GM21723 (cell line): ENCODE results near the gene GALNT18.

Experiments used
- ATAC-seq: cut with Tn5 transposase; IDR thresholded peaks from one replicate; pipeline ENCODE4 v1.9.1; 2021; ENCODE audit warnings: mild to moderate bottlenecking, moderate library complexity; ENCODE audit not compliant: unreplicated experiment

The GALNT18 gene

DNA sequence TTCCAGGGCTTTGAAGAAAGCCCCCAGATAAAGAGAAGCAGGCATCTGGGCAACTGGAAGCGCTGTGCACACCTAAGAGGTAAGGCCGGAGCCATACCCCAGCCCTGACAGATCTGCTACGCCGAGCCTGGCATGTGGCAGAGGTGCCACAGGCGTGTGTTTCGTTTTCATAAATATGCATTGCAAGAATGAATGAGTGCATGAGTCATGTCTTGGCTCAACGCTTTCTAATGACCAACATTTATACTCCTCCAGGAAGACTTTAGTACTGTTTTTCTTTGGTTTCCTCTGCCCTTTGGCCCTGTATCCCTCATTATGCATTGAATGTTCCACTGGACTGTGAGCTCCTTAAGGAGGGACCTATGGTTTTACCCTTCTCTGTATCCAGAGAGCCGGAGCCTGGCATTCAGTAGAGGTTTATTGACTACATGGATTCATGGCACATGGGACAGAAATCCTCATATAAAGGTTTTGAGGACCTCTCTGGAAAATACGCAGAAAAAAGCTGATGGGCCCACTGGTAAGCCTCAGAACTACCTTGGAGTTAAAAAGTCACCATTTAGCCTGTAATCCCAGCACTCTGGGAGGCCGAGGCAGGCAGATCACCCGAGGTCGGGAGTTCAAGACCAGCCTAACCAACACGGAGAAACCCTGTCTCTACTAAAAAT, 229.9 kb downstream of the GALNT18 start:
- no peak for ATAC-seq

DNA sequence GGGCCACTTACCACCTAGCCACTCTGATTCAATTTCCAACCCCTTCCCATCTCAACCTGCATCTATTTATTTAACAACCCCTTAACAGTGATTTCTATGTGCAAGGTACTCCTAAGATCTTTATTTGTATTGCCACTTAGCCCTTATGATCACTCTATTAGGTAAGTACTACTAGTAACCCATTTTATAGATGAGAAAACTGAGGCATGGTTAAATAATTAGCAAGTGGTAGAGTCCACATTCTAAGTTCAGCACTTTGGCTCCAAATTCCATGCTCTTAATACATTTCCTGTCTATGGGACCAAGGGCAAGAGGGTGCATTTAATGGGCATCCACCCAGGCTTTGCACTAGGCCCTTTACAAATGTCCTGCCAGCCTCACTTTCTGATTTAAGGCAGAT, 230.6 kb downstream of the GALNT18 start:
- no peak for ATAC-seq

GRCh38 chr11:11390068-11390771, 231.6 kb downstream of the GALNT18 start:
- ATAC-seq = no peak

- ATAC-seq = no peak
These were observed 232.6 kb downstream of the GALNT18 start for GRCh38 chr11:11389238-11389637.

GRCh38 chr11:11387622-11388305, 234.0 kb downstream of the GALNT18 start:
- no peak for ATAC-seq

GRCh38 chr11:11387207-11387606, 234.6 kb downstream of the GALNT18 start:
- no peak for ATAC-seq

- no peak for ATAC-seq
These were observed 237.0 kb downstream of the GALNT18 start for GRCh38 chr11:11384829-11385228.

- ATAC-seq = no peak
These were observed 237.8 kb downstream of the GALNT18 start for GRCh38 chr11:11383995-11384394.

DNA sequence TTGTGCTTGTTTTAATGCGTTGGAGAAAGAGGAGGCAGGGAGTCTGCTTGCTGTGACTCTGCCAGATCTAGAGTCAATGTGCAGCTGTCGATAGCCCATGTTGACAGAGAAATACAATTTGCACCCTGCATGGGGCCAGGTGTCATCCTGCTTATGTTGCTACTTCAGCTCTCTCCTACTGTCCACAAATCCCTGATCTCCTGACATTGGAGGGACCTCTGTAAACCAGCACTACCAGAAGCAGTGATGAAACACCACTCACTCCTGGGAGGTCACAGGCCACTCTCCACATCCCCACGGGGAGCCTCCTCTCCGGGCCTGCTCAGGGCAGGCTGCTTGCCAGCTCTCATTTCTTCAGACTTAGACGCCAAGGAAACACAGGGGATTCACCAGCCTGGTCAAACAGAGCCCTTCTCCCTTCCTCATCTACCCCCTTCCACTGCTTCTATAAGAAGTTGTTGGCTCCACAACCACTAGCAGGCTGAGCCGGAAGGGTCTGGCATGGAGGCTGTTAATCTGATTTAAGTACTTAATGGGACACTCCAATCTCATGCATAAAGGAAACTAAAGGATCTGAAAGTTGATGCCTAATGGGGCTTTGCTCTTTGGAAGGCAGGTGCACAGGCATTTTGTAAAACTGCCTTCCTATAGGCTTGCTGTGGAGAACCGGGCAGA, 238.8 kb downstream of the GALNT18 start:
- no peak for ATAC-seq

GRCh38 chr11:11381471-11382105, 240.2 kb downstream of the GALNT18 start:
- ATAC-seq = no peak

DNA sequence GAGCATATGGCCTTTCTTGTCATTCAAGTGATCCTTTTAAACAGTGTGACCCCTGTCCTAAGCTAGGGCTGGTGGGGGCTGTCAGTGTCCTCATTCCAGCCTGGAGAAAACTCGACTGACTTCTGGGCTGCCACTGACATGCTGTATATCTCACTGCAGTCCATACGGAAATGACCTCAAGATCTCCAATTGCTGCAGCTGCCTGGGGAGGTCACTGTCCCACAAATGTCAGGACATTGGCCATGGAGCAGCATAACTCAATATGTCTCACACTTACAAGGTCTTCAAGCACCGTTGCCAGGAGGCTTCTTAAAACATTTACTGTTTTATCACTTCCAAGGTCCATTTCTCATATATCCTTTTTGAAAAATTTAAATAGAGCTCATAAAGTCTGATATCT, 240.9 kb downstream of the GALNT18 start:
- ATAC-seq = no peak

DNA sequence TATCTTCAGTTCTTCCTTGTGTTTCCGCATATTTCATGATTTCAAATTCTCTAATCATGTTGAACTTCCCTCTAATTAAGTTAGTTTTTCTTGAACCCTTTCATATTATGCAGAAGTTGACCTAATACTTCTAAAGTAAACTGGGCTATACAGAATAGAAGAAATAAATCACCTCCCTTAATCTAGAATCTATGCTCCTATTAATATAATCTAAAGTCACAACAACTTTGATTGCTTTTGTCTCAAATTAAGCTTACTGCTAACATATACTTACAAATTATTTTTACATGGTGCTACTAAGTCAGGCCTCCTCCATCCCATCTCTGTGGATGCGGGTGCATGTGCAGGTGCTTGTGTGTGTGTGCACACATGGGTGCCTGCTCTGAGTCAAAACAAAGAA, 241.5 kb downstream of the GALNT18 start:
- ATAC-seq = no peak

DNA sequence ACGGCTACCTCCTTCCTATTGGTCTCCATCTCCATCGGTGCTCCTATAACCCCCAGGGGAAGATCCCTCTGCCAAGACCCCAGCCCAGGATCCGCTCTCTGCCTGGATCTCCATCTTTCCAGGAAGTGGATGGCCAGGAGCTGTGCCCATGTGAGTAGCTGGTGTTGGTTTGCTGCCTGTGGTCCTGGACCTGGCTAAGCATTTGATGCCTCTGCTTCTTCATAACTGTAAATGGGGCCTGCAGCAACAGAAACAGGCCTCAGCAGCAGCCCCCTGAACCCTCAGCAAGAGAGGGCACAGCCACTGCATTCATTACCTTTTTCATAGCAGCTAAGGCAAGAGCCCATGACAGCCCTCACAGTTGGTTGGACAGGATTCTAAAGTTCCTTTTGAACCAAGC, 242.1 kb downstream of the GALNT18 start:
- no peak for ATAC-seq

DNA sequence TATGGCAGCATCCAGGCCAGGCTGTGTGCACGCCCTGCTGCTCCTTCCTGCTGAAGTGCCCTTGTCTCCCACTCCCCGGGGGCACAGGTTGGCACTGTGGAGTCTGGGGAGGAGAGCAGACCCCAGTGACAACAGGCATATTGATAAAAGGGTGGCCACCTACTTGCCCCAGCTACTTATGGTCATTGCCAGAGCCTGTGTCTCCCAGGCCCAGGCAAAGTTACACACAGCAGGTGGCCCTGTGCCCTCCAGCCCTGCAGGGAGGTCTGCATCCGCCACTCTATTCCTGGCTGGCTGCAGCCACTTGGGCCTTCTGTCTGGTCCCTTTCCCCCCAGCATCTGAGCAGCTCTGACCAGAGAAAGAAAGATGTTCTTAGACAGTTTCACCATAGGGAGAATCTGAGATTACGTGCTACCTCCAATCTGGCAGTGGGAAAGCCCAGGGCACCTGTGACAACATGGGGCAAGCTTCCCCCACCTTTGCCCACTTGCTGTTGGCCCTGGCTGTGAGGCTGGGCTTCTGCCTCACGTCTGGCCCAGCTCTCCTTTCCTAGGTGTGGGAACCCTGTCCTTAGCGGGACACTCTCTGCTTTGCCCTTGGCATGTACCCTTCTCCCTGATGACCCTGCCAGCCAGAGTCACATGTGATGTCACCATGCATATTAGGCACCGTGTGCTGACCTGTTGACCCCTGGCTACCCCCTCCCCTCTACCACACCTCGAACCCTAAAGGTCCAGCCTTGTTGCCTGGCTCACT, 243.4 kb downstream of the GALNT18 start:
- ATAC-seq = no peak

DNA sequence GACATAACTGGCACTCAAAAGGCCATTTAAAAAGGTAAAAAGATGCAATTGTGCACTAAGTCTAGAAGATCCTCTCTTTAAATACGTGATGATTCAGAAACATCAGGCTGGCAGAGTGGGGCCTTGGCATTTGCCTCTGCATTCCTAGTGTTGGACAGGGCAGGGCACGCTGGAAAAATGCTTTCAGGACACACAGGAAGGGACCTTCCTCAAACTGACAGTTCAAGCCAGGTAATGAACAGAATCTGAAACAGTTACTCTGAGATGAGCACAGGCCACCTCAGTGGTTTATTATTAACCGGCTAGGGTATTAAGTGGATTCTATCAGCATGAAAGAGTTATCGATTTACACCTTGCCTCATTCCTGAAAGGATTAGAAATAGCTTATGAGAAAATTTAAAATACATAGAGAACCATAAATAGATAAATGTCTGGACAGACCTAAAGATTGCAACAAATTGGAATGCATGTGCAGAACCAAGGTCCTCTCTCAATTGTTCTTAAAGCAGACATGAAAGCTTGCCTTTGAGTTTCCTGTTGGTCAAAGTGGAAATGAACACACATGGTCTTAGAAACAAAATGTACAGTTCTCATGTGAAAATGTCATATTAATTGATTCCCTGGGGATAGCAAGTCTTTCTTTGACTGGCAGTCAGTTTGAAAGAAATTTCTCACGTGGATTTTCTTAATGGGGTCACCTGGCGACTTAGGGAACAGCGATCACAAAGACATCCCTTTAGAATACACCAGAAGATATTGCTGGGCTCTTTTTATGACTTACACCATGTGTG, 247.3 kb downstream of the GALNT18 start:
- ATAC-seq = no peak

DNA sequence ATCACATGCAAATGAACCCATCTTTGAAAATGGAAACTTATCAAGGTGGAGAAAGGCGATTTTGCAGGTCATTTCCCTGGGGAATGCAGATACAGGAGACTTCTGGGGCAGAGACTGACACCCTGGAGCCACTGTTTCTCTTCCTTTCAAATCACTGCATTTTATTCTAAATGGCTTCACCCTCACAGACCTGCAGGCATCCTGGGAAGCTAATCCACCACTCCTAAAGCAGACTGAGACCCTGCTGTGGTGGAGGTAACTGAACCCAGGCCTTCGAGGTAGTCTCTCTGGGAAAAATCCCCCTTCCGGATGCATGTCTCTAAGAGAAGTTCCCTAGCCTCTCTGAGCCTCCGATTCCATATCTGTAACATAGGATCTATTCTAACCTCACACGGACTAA, 247.9 kb downstream of the GALNT18 start:
- no peak for ATAC-seq

- no peak for ATAC-seq
These were observed 249.3 kb downstream of the GALNT18 start for GRCh38 chr11:11372461-11372860.

GRCh38 chr11:11370962-11371303, 250.9 kb downstream of the GALNT18 start:
- ATAC-seq = no peak

DNA sequence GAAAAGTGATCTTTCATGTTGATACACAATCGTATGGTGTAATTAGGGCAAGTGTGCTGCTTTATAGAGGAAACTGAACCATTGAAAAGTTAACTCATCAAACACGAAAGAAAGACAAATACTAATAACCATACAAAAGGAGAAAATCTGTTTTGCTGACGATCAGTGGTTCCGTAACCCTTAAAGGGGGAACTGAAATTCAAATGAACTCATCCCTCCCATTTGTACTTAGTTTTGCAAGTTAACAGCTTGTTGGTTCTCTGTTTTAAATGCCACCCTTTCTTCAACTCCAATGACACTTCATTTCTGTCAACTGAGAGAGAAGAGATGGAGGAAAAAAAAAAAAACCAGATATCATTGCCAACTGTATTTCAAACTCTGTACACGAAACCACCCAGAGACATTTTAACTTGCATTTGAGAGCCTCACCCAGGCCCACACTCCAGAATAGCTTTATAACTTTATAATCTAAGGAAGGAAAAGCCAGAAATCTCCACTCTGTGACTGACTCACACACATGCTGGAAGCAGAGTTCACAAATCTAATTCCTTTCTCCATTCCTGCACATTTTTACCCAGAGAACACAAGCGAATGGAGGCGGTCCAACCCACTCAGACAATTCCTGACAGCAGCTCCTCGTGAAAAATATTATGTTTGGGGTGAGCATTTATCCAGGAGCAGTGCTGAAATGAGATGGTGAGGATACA, 251.4 kb downstream of the GALNT18 start:
- ATAC-seq = no peak
